HTR-8/SVneo (cell line): ENCODE data around the gene EN2.

Source experiments
- DNase-seq: peaks from one replicate; pipeline ENCODE4 v3.0.0; 2011; ENCODE audit warnings: low spot score, mixed read lengths; ENCODE audit not compliant: insufficient read length
- FAIRE-seq: peaks from 2 replicates; lab custom pipeline; 2011; peaks lifted over from hg19 to GRCh38; lab: Jason Lieb, UNC

Gene EN2

GRCh38 chr7:155449869-155450557 is 7.9 kb upstream of the EN2 start:
- no peak for FAIRE-seq
- DNase-seq, result no peak

- DNase-seq (no peak), FAIRE-seq (no peak)
Measured at GRCh38 chr7:155450558-155450969, 7.4 kb upstream of the EN2 start.

GRCh38 chr7:155450970-155451801 is 6.7 kb upstream of the EN2 start:
- no peak for FAIRE-seq
- no peak for DNase-seq

GRCh38 chr7:155451840-155452239 is 6.1 kb upstream of the EN2 start:
- no peak for DNase-seq
- no peak for FAIRE-seq

GRCh38 chr7:155452505-155453295 is 5.2 kb upstream of the EN2 start:
- DNase-seq, result no peak
- FAIRE-seq, result no peak

- DNase-seq, result no peak
- FAIRE-seq, result no peak
Measured at GRCh38 chr7:155453296-155454182, 4.4 kb upstream of the EN2 start.

- no peak for DNase-seq
- FAIRE-seq, result no peak
Measured at GRCh38 chr7:155454183-155455112, 3.5 kb upstream of the EN2 start.

- FAIRE-seq, result no peak
- DNase-seq, result no peak
Measured at GRCh38 chr7:155455132-155455693, 2.7 kb upstream of the EN2 start.

GRCh38 chr7:155455776-155456737 is 1.9 kb upstream of the EN2 start:
- DNase-seq (no peak), FAIRE-seq (no peak)

- no peak for DNase-seq
Measured at GRCh38 chr7:155456738-155457543, 988 bp upstream of the EN2 start.

GRCh38 chr7:155457544-155458110 is 302 bp upstream of the EN2 start:
- DNase-seq (no peak), FAIRE-seq (no peak)

More at GRCh38 chr7:155456738-155457543, 988 bp upstream of the EN2 start:
- no peak for FAIRE-seq

GRCh38 chr7:155458878-155459699 is 1.2 kb downstream of the EN2 start:
- FAIRE-seq, result no peak

GRCh38 chr7:155459700-155460461 is 2.0 kb downstream of the EN2 start:
- DNase-seq (no peak), FAIRE-seq (no peak)

More at GRCh38 chr7:155458878-155459699, 1.2 kb downstream of the EN2 start:
- DNase-seq, result no peak

GRCh38 chr7:155460926-155461613 is 3.1 kb downstream of the EN2 start:
- no peak for DNase-seq

More at GRCh38 chr7:155460926-155461613, 3.1 kb downstream of the EN2 start:
- no peak for FAIRE-seq
